ENCODE measurements around the gene PLEKHA7.

DNA sequence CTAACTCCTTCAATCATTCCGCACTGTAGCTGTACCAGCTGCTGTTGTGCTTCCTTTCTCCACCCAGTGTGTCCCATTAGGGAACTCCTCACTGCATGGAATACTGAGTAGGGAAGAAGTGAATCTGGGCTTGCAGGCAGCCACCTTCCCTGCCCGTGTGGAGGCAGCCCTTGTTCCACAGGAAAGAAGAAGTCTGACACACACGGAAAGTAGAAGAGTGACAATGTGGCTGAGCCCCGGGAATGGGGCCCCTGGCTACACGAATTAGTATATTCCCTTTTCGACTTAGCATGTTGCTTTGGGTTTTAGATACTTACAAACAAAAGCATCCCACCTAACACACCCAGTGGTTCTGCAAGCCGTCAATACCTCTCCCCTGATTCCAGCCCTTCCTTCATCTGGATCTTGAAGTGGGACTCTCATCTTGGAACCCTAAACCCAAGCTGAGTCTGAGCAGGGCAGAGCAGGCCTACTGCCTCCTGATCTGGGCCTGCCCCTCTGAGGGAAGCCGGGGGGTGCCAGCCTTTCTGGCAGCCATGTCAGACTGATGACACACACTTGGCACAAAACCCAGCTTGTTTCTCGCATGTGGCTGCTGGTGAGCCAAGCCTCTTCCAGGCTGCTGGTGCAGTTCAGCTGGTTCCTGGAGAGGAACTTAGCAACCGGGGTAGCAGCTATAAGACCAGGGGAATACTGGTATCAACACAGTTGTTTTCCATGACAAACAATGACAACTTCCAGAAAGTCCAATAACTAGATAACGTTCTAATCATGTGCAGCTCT, 204.1 kb downstream of the PLEKHA7 start:
- TF ChIP-seq CTCF (conservative IDR thresholded peaks at IDR 0.05; ENCODE audit: low read depth, low read length) (no peak), EZH2 (IDR thresholded peaks at IDR 0.05; ENCODE audit: low read length, unreplicated experiment) (no peak)

All from PC-3 (cell line).